T-helper 2 cell (primary cell): Measurements from ENCODE around the gene TSACC.
"Not testable (repeated sequence)": the region's sequence is repeated elsewhere in the genome, so short reads cannot be mapped to it uniquely, and the experiment has no call there.

Experiments
- DNase-seq, 5 experiments: peaks; one replicate each; pipeline versions ENCODE4 v3.0.0 to v3.0.0-alpha.2; 2012 to 2022

TSACC gene

DNA sequence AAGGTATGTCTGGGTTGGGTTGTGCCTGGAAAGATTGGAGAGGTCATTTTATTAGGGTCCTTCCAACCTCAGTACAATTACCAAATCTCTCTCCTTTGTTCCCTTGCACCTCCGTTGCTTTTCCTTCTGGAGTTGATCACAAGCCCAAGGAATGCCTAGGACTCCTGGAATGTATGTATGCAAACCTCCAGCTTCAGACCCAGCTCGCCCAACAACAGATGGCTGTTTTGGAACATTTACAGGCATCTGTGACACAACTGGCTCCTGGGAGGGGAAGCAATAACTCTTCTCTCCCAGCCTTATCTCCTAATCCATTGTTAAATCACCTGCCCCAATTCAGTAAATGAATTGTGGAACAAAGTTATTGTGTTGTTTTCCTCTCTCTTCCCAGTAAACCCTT is 8.3 kb downstream of the TSACC start:
- no peak for DNase-seq

DNA sequence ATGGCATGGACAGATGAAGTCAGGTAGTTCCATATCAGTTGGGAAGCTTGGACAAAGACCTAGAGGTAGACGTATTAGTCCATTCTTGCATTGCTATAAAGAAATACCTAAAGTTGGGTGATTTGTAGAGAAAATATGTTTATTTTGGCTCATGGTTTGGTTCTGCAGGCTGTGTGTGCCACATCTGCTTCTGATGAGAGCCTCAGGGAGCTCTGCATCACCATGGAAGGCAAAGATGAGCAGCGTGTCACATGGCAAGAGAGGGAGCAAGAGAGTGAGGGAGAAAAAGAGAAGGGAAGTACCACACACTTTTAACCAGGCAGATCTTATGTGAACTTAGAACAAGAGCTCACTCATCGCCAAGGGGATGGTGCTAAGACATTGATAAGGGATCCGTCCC is 9.0 kb downstream of the TSACC start:
- no peak for DNase-seq

DNA sequence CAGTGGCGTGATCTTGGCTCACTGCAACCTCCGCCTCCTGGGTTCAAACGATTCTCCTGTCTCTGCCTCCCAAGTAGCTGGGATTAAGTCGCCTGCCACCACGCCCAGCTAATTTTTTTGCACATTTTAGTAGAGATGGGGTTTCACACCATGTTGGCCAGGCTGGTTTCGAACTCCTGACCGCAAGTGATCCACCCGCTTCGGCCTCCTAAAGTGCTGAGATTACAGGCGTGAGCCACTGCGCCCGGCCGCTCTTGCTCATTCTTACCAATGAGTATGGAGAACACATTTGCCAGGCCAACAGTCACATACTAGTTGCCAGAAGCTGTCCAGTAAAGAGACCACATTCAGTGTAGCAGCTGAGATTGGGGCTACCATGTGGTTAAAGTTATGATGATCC is 14.2 kb downstream of the TSACC start:
- not testable (repeated sequence) for DNase-seq

DNA sequence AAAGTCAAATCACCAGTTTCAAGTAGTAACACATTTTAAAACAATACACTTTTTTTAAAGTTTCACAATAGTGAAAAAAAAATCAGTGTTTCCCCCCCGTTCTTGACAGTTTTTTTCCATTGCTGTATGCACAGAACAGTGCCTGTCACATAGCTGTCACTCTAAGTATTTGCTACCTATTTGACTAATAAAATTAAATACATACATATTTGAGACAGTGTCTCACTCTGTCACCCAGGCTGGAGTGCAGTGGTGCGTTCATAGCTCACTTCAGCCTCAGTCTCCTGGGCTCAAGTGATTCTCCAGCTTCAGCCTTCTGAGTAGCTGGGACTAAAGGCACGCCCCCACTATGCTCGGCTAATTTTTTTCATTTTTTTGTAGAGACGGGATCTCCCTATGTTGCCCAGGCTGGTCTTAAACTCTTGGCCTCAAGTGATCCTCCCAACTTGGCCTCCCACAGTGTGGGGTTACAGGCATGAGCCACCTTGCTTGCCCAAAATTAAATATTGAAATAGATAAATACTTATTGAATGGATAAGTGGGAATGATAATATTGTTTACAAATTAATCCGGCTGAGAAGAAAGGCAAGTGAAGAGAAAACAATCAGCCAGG is 18.0 kb downstream of the TSACC start:
- no peak for DNase-seq

DNA sequence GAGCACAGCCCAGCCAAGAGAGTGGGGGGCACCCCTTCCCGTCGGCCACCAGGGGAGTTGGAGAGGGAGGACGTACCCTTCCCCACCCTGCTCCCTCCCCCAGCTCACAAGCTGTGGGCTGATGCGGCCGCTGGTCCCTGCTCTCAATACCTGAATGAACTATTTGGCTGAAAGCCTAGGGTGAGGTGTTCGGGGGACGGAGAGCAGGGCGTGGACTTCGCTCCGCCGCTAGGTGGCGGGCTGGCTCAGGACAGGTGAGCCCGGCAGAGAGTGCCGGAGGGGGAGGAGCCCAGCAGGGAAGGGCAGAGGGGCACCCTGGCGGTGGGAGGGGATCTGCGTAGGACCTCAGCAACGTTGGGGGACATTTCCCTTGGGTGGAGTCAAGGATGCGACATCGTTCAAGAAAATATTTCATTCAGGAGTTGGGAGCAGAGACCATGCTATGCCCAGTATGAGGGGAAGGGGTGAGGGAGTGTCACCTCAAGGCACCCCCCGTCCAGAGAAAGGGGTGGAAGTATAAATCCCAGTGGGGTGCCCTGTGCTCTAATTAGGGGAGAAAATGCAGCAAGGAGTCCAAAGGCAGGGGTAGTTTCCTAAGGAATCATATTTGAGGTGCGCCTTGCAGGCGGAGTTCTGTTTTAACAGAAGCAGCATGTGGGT is 18.7 kb downstream of the TSACC start:
- DNase-seq = peak; percentile 24 to 64 (median 38)

DNA sequence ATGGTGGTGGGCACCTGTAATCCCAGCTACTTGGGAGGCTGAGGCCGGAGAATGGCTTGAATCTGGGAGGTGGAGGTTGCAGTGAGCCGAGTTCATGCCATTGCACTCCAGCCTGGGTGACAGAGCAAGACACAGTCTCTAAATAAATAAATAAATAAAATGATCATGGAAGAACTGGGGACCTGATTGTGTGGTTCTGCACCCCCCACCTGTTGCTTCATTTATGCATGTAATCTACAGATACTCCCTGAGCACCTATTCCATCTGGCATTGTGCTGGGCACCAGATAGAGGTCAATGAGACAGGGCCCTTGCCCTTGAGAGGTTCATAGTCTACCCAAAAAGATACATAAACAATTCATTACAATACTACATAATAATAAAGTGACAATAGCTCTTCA is 19.7 kb downstream of the TSACC start:
- DNase-seq = no peak

DNA sequence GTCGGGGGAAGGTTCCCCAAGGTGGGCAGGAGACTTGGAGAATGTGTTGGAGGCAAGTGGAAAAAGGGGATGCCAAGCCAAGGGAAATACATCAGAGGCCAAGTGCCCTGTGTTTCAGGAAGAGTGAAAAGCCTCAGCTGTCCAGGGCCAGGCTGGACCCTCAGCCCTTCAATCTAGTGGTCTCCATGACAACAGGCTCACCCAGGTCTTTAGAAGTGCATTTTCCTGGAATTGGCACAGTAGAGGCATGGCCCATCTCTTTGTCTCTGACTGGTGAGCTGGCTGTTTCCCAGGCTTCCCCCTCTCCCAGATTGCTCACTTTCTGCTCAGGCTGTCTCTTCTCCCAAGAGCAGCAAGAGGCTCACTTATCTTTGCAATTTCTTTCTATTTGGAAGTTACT is 20.3 kb downstream of the TSACC start:
- no peak for DNase-seq

DNA sequence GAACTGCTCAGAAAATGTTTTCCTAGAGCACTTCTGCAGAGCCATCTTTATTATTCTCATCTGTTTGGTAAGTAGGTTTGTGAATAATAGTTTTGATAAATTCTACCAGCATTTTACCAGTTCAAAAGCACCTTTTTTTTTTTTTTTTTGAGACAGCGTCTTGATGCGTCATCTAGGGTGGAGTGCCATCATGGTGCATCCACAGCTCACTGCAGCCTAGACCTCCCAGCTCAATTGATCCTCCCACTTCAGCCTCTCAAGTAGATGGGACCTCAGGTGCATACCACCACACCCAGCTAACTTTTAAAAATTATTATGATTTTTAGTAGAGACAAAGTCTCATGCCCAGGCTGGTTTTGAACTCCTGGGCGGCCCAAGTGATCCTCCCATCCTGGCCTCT is 20.9 kb downstream of the TSACC start:
- DNase-seq = no peak

DNA sequence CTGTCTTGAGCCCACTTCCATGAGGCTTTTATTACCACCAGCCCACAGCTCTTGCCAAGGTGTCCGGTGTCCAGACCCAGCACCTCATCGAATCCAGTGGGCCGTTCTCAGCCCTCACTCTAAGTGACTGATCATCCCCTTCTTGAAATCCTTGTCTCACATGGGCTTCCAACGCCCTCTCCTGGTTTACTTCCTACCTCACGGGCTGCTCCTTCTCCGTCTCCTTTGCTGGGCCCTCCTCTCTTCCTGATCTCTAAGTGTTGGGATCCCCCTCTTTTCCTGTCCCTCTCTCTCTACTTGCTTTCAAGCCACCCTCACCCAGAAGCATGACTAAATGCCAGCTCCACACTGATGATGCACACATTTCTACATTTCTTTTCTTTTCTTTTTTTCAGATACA is 21.6 kb downstream of the TSACC start:
- no peak for DNase-seq

DNA sequence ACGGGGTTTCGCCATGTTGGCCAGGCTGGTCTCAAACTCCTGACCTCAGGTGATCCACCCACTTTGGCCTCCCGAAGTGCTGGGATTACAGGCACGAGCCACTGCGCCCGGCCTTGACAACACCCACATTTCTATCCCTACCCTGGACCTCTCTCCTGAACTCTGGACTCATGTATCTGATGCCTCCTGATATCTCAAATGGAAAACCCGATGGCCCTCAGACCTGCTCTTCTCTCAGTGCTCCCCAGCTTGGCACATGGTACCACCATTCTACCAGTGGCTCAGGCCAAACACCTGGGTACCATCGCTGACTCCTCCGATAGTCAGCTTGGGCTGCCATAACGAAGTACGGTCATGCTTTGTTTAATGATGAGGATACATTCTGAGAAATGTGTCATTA is 22.2 kb downstream of the TSACC start:
- DNase-seq = no peak

DNA sequence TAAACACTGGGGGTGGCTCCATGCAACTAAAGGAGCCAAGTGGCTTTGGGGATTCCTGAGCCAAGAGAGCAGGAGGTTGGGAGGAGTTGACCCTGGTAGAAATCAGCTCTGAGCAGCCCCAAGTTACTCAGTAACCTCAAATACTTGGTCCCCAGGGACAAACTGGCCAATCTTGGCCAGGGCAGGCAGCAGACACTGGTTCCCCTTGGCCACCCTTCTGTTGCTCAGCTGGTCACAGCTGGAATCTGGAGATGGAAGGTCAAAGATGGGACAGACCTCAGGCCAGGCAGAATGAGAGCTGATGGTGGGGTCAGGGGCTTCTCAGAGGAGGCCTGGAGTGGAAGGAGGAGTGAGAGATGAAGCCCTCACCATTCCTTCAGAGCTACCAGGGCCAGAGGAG is 27.4 kb downstream of the TSACC start:
- DNase-seq = no peak

DNA sequence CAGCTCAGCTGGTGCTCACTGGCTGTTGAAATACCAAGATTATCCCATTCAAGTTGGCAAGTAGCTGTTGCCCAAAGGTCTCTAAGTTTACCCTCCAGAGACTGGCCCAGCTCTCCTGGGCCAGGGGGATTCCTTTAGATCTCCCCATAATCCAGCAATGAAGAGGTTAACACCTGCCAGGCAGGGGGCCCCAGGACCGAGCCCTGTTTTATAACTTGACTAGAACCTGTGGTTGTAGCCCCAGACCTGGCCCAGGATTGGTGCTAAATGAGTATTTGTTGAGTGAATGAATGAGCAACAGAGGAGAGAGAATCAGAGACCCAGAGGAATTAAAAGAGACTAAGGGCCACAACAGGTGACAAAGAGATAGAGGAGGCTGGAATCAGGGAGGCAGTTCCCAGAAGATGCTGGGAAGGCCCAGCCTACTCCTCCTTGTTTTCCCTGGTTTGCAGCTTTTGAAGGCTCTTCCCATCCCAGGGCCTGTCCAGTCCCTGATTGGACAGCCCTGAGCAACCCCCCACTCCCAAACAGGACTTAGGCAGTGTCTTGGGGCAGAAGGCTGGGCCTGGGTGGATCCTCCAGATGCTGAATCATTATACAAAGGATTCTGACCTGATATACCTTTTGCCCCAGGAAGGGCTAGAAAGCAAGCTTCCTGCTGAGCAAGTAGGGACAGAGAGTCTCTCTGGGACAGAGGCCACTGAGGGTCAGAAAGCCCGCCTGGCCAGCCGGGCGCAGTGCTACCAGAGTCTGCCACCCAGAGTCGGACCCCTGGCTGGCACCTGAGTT is 28.2 kb downstream of the TSACC start:
- DNase-seq = no peak

DNA sequence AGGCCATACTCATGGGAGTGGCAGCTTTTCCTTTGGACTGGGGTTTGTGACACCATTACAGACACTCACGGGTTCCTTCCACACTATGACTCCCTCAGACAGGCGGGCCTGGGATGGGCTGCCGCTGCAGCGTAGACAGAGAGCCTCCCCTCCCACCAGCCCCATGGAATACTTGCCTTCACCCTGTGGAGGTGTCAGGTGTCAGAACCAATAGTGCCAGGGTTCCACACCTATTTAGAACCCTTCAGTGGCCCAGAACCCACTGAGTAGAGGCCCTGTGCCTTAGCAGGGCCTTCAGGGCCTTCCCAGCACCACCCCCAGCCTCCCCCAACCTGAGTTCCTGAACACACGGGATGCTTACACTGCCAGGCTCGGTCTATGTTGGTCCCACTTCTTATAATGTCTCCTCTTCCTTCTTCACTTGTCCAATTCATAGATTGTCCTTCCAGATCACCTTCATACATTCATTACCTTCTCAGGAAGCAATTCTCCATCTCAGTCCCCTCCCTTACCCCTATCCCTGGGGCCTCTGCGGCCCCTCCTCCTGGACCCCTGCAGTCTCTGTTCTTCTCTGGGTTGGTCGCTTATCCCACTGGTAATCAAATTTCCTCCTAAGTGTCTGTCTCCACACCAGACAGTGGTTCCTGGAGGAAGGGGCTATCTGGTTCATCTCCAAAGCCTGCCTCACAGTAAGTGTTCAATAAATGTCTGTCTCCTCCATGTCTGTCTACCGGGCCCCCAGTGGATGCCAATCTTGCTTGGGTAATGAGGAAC is 29.2 kb downstream of the TSACC start:
- DNase-seq = no peak

DNA sequence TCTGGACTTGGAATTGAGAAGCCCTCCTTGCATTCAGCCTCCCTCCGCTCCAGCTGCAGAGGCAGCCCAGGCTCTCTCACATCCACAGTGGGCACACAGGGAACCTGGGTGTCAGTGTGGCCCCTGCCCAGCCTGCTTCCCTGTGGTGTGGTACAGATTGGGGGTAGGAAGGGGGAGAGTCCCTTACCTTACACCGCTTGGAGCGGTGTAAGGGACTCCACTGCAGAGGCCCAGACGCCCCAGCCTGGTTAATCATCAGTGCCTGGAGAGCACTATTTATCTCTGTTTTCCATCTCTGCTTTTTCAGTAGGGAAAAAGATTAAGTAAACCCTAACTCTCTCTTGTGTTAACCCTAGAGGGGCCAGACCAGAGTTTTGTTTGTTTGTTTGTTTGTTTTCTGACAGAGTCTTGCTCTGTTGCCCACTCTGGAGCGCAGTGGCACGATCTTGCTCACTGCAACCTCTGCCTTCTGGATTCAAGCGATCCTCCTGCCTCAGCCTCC is 29.9 kb downstream of the TSACC start:
- no peak for DNase-seq

DNA sequence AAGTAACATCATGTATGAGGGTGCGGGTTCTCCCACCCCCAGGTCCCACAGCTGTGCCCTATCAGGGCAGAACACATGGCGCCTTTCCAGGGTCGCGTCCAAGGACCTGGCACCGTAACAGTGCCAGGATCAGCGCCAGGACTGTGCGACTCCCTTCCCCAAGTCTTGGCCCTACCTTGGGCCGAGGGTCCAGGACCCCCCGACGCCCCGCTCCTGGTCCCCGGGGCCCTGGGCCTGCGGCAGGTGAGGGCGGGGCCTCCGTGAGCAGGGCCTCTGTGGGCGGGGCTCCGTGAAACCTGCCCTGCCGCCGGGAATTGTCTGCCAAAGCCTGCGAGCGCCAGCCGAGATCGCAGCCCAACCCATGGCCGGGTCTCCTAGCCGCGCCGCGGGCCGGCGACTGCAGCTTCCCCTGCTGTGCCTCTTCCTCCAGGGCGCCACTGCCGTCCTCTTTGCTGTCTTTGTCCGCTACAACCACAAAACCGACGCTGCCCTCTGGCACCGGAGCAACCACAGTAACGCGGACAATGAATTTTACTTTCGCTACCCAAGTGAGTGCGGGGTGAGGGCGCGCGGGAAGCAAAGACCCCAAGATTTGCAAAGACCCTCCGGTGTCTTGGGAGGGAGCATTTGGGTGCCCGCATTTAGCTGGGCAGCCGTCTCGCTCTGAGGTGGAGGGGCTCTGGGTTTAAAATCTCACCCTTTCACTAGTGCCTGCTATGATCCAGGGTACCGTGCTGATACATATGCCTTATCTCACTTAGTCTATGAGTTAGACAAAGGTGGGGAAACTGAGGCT is 30.8 kb downstream of the TSACC start, which contains the start of gene RHBG:
Gene RHBG, plus strand, starts transcription at position 323 of the 796 bp plus-strand sequence. Its CDS starts 39 bp downstream, at position 362.
- peak in 1 of 5 experiments; percentile 10 for DNase-seq

DNA sequence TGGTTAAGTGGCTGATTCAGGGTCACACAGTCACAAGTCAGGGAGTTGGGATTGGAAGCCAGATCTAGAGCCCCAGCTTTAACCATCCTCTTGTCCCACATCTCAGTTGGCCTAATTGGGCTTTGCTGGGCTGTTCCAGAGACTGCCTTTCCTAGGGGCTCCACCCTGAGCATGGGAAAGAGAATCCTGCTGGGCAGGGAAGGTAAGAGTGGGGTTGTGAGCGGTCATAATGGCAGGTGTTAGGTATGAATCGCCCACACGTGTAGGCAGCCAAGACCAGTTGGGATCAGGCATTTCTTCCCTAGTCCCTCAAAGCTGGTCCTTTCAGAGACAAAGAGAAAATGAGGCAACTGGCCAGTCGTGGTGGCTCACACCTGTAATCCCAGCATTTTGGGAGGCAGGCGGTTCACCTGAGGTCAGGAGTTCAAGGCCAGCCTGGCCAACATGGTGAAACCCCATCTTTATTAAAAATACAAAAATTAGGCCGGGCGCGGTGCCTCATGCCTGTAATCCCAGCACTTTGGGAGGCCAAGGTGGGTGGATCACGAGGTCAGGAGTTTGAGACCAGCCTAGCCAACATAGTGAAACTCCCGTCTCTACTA is 31.5 kb downstream of the TSACC start:
- DNase-seq = not testable (repeated sequence)

DNA sequence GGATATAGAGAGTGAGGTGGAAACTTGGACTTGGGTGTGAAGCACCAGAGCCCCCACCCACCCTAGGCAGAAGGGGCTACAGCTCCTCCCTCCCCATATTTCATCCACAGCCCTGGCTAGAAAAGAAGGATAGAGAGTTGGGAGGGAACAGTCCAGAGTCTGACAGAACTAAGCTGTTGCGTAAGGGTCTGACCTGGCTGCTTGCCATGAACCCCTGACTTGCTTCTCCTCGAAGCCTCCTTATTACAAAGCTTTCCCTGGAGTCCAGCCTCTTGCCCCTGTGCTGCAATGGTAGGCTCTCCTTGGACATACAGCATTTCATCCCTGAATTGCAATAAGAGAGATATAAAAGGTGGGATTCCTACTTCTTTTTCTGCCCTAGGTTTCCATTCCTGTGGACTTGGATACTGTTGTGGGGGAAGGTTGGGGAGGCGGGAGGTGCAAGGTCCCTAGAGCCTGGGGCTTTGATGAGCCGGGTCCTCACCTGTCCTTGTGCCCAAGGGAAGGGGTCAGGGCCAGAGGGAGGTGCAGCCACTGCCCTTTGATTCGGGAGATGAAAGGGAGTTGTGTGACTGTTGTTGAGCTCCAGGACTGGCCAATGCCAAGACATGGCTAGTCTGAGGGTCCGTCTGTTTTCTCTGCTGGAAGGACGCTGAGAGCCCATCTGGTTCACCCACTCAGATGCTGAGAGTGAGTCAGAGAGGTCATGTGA is 33.4 kb downstream of the TSACC start:
- no peak for DNase-seq

DNA sequence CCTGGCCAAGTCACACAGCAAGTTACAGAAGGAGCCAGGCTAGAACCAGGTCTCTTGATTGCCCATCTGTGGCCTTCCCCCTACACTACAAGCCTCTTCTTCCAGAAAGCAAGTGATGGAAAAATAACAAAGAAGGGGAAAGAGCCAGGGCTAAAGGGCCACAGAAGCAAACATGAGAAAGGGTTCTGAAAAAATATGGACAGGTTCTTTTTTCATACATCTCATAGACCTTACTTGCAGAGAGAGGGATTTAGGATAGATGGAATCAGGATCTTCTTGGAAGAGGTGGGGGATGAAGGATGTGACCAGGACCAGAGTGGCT is 33.9 kb downstream of the TSACC start:
- DNase-seq = no peak

DNA sequence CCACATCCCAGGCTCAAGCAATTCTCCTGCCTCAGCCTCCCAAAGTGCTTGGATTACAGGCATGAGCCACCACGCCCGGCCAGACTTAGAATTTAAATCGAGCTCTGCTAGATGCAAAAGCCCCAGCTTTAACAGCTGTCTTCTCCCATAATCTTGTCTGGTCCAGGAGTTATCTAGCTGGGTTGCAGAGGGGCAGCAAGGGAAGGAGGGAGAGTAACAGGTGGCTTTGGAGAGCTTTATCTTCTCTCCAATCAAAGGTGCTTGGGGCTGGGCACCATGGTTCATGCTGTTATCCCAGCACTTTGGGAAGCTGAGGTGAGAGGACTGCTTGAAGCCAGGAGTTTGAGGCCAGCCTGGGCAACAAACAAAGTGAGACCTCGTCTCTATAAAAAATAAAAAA is 34.5 kb downstream of the TSACC start:
- DNase-seq = no peak

DNA sequence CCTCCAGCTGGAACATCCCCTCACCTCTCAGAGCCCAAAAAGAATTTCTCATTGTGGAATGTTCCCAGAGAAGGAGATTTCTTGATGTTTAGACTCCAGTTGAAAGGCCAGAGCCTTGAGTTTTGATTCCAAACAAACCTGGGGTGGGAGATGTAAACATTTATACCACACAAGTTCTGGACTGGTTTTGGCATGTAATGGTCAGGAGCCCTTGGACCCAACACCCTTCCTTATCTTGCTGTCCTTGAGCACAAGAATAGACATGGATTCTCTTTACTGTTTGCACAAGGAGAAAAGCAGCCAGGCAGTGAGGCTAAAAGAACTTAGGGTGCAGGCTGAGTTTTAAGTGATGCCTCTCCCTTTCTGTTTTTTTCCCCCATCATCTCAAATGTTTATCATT is 35.2 kb downstream of the TSACC start:
- DNase-seq = no peak

DNA sequence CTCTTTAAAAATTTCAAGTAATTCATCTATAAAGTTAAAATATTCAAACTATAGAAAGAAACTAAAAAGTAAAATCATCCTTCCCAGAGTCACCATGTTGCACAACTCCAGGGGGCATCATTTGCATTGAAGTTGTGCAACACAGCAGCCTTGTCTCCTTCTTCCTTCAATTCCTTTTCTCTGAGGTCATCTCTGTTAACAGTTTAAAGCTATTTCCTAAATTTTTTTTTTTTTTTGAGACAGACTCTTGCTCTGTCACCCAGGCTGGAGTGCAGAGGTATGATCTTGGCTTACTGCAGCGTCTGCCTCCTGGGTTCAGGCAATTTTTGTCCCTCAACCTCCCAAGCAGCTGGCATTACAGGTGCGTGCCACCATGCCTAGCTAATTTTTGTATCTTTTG is 37.8 kb downstream of the TSACC start:
- no peak for DNase-seq
